RWPE2 (cell line): ENCODE data around the gene VAV3.

Experiments used
- ATAC-seq: fragments of 200-7000 bp; cut with Tn5 transposase; 3 replicates; pipeline ENCODE4 v1.9.1; 2021; ENCODE audit warnings: low read depth
- DNase-seq: peaks from one replicate; pipeline ENCODE4 v3.0.0-alpha.2; 2020; ENCODE audit warnings: low spot score
- H3K27ac ChIP-seq: fragments of 450-650 bp; 2 replicates; pipeline ENCODE4 v1.5.1; 2017; ENCODE audit warnings: mild to moderate bottlenecking; ENCODE audit not compliant: poor library complexity, severe bottlenecking
- H3K27me3 ChIP-seq: fragments of 250-450 bp; sonication (Bioruptor Pico); 2 replicates; pipeline ENCODE4 v1.5.1; 2021; ENCODE audit warnings: mild to moderate bottlenecking, moderate library complexity; ENCODE audit not compliant: insufficient read depth, poor library complexity, severe bottlenecking
- H3K36me3 ChIP-seq: fragments of 250-450 bp; sonication (Bioruptor Pico); 2 replicates; pipeline ENCODE4 v1.5.1; 2020; ENCODE audit warnings: low read depth, mild to moderate bottlenecking, moderate library complexity
- H3K4me1 ChIP-seq: fragments of 250-450 bp; sonication (Bioruptor Pico); 2 replicates; pipeline ENCODE4 v1.5.1; 2021; ENCODE audit warnings: mild to moderate bottlenecking, moderate library complexity; ENCODE audit not compliant: insufficient read depth, poor library complexity, severe bottlenecking
- H3K4me3 ChIP-seq: fragments of 250-450 bp; sonication (Bioruptor Pico); 2 replicates; pipeline ENCODE4 v1.5.1; 2021; ENCODE audit warnings: mild to moderate bottlenecking, moderate library complexity; ENCODE audit not compliant: severe bottlenecking
- H3K9me3 ChIP-seq: fragments of 250-450 bp; sonication (Bioruptor Pico); 2 replicates; pipeline ENCODE4 v1.5.1; 2021; ENCODE audit warnings: mild to moderate bottlenecking, moderate library complexity; ENCODE audit not compliant: severe bottlenecking
- TF ChIP-seq, protein P1 (sequence below): fragments of 450-650 bp; IDR thresholded peaks from one replicate; pipeline ENCODE4 v1.5.1; 2017; ENCODE audit warnings: mild to moderate bottlenecking, moderate library complexity; ENCODE audit not compliant: poor library complexity, severe bottlenecking

The VAV3 gene

DNA sequence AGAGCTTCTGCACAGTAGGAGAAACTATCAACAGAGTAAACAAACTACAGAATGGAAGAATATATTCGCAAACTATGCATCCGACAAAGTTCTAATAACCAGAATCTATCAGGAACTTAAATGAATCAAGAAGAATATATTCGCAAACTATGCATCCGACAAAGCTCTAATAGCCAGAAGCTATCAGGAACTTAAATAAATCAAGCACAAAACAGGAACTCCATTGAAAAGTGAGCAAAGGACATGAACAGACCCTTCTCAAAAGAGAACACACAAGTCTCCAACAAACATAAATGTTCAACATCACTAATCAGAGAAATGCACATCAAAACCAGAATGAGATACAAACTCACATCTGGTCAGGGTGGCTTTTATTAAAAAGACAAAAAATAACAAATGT lies 126.9 kb downstream of the VAV3 start:
- TF ChIP-seq, protein P1, sequence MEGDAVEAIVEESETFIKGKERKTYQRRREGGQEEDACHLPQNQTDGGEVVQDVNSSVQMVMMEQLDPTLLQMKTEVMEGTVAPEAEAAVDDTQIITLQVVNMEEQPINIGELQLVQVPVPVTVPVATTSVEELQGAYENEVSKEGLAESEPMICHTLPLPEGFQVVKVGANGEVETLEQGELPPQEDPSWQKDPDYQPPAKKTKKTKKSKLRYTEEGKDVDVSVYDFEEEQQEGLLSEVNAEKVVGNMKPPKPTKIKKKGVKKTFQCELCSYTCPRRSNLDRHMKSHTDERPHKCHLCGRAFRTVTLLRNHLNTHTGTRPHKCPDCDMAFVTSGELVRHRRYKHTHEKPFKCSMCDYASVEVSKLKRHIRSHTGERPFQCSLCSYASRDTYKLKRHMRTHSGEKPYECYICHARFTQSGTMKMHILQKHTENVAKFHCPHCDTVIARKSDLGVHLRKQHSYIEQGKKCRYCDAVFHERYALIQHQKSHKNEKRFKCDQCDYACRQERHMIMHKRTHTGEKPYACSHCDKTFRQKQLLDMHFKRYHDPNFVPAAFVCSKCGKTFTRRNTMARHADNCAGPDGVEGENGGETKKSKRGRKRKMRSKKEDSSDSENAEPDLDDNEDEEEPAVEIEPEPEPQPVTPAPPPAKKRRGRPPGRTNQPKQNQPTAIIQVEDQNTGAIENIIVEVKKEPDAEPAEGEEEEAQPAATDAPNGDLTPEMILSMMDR, result no peak
- Histone ChIP-seq H3K4me1 (no peaks in the 10 kb centered on the region), H3K9me3 (no peaks in the 10 kb centered on the region), H3K4me3 (no peak overlapping the region), H3K27me3 (peaks cover 10% of the 10 kb centered on the region), H3K27ac (no peak overlapping the region), H3K36me3 (no peaks in the 10 kb centered on the region)
- ATAC-seq (no peak), DNase-seq (no peak)

DNA sequence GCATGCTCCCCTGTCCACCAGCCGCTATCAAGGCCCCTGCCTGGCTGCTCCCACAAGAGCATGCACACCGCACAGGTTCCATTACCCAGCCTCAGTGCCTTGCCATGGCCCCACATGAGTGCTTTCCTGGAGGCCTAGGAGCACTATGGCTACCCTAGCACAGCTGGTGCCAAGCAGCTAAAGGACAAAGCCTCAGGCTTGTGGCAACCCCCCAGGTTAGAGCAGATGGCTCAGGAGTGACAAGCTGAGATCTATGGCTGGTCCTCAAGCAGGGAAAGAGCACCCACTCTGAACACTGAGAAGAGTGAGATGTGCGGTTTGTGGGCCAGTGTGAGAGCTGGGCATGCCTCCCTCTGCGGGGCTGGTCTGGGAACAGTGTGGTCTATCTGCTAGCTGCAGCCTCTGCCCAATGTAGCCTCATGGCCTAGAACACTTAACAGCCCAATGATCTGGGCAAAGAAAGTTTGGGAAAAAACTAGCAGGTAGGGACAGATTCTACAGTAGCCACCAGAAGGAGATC lies 129.8 kb downstream of the VAV3 start:
- Histone ChIP-seq H3K27me3 (peaks cover 10% of the 10 kb centered on the region), H3K36me3 (no peaks in the 10 kb centered on the region), H3K27ac (no peak overlapping the region), H3K4me3 (no peak overlapping the region), H3K4me1 (no peaks in the 10 kb centered on the region), H3K9me3 (no peaks in the 10 kb centered on the region)
- ATAC-seq, result no peak
- TF ChIP-seq, protein P1, result no peak
- no peak for DNase-seq

DNA sequence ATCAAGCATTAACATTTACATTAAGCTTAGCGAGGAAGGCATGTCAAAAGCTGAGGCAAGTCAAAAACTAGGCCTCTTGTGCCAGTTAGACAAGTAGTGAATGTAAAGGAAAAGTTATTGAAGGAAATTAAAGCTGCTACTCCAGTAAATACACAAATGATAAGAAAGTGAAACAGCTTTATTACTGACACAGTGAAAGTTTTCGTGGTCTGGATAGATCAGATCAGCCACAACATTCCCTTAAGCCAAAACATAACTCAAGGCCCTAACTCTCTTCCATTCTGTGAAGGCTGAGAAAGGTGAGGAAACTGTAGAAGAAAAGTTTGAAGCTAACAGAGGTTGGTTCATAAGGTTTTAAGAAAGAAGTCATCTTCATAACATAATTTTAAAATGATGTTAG lies 131.9 kb downstream of the VAV3 start:
- Histone ChIP-seq H3K9me3 (no peaks in the 10 kb centered on the region), H3K4me3 (no peak overlapping the region), H3K36me3 (no peaks in the 10 kb centered on the region), H3K4me1 (no peaks in the 10 kb centered on the region), H3K27ac (no peak overlapping the region), H3K27me3 (no peaks in the 10 kb centered on the region)
- DNase-seq (no peak), ATAC-seq (no peak)
- TF ChIP-seq, protein P1, result no peak

DNA sequence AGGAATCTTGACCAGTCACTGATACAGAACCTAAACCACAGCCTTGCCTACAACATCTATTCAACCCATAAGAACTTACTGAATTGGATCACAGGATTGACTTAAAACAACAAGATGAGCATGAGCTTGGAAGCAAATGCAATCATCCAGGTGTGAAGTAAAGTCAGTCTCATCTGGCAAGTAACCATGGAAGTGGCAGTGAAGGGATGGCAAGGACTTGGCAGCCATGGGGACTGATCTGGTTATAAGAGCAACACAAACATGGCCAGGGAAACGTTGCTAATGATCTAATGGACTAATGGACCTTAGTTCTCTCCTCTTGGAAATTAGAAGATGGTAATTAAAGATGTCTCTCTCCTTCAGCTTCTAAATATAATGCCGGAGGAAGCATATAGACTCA lies 133.1 kb downstream of the VAV3 start:
- no peak for ATAC-seq
- no peaks in the 10 kb centered on the region for H3K27me3 ChIP-seq
- H3K4me1 ChIP-seq, result no peaks in the 10 kb centered on the region
- H3K36me3 ChIP-seq, result no peaks in the 10 kb centered on the region
- no peak overlapping the region for H3K27ac ChIP-seq
- no peak for DNase-seq
- TF ChIP-seq, protein P1, result no peak
- no peak overlapping the region for H3K4me3 ChIP-seq
- H3K9me3 ChIP-seq, result no peaks in the 10 kb centered on the region

DNA sequence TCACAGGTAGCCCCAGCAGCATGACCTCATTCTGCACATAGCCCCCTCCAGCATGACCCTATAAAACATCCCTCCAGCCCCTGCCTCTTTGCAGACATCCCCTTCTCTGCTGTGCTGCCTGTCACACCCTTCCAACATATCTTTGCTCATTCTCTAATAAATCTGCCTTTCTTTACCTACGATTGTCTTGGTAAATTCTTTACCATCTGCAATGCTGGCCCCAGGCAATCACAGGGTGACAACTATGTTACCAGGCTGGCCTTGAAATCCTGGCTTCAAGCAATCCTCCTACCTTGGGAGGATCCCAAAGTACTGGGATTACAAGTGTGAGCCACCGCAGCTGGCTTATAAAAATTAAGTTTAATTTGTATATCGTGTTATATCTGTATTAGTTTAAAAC lies 134.5 kb downstream of the VAV3 start:
- DNase-seq, result no peak
- TF ChIP-seq, protein P1, result no peak
- ATAC-seq, result no peak

More for the DNA sequence above, 134.5 kb downstream of the VAV3 start:
- H3K27ac ChIP-seq, result no peak overlapping the region
- H3K36me3 ChIP-seq, result no peaks in the 10 kb centered on the region
- H3K27me3 ChIP-seq, result no peaks in the 10 kb centered on the region
- H3K4me1 ChIP-seq, result no peaks in the 10 kb centered on the region
- H3K4me3 ChIP-seq, result no peak overlapping the region
- H3K9me3 ChIP-seq, result no peaks in the 10 kb centered on the region
